ENCODE data around the gene PXMP2.
A peak's percentile ranks its signal among the peaks of the same experiment; 100 is the strongest.

Gene PXMP2

DNA sequence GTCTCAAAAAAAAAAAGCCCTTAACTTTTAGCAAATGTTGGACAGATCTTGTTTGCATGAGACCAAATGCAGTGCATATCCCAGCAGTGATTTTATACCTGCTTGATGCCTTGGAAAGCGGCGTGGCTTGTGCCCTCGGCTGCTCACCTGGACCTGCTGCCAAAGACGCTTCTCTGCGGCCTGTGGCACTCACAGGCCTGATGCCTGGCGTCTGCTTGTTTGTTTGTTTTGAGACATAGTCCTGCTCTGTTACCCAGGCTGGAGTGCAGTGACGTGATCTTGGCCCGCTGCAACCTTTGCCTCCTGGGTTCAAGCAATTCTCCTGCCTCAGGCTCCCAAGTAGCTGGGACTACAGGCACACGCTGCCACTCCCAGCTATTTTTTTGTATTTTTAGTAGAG is 28.5 kb downstream of the PXMP2 start:
- no peak for TF ChIP-seq ZFX (IDR thresholded peaks at IDR 0.05; ENCODE audit: borderline replicate concordance)
- TF ChIP-seq, protein P1, sequence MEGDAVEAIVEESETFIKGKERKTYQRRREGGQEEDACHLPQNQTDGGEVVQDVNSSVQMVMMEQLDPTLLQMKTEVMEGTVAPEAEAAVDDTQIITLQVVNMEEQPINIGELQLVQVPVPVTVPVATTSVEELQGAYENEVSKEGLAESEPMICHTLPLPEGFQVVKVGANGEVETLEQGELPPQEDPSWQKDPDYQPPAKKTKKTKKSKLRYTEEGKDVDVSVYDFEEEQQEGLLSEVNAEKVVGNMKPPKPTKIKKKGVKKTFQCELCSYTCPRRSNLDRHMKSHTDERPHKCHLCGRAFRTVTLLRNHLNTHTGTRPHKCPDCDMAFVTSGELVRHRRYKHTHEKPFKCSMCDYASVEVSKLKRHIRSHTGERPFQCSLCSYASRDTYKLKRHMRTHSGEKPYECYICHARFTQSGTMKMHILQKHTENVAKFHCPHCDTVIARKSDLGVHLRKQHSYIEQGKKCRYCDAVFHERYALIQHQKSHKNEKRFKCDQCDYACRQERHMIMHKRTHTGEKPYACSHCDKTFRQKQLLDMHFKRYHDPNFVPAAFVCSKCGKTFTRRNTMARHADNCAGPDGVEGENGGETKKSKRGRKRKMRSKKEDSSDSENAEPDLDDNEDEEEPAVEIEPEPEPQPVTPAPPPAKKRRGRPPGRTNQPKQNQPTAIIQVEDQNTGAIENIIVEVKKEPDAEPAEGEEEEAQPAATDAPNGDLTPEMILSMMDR (IDR thresholded peaks at IDR 0.05) = no peak
- H3K27ac ChIP-seq = peak overlapping the region; percentile 30; the same call in 1 of the 2 replicates

DNA sequence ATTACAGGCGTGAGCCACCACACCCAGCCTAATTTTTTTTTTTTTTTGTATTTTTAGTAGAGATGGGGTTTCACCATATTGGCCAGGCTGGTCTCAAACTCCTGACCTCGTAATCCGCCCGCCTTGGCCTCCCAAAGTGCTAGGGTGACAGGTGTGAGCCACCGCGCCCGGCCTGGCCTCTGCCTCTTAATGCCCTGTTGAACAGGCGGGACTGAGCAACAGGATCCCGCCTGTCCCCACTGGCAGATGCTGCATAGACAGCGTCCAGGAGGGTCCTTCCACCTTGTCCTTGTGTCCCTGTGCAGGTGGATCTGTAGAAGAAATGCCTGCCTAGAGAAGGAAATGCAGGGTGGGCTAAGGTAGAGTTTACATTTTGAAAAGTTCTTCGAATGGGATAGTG is 29.0 kb downstream of the PXMP2 start:
- peak overlapping the region; percentile 30; the same call in 1 of the 2 replicates for H3K27ac ChIP-seq
- TF ChIP-seq, protein P1 (IDR thresholded peaks at IDR 0.05) = no peak
- TF ChIP-seq ZFX (IDR thresholded peaks at IDR 0.05; ENCODE audit: borderline replicate concordance) = no peak

DNA sequence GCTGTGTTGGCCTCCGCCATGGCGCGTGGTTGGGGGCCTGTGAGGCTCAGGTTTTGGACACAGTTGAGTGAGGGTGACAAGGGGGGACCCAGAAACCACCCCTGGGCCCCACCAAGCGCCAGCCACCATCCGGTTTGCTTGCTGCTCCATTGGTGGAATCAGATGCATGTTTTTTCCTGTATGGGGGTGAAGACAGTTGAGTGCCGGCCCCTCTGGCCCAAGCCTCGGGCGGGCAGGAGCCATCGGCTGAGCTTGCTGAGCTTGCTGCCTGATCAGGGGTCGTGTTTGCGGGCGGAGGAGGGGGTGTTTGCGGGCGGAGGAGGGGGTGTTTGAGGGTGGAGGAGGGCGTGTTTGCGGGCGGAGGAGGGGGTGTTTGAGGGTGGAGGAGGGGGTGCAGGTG is 29.6 kb downstream of the PXMP2 start:
- H3K27ac ChIP-seq = peak overlapping the region; percentile 30; the same call in 1 of the 2 replicates
- TF ChIP-seq ZFX (IDR thresholded peaks at IDR 0.05; ENCODE audit: borderline replicate concordance) = no peak
- TF ChIP-seq, protein P1 (IDR thresholded peaks at IDR 0.05) = no peak

DNA sequence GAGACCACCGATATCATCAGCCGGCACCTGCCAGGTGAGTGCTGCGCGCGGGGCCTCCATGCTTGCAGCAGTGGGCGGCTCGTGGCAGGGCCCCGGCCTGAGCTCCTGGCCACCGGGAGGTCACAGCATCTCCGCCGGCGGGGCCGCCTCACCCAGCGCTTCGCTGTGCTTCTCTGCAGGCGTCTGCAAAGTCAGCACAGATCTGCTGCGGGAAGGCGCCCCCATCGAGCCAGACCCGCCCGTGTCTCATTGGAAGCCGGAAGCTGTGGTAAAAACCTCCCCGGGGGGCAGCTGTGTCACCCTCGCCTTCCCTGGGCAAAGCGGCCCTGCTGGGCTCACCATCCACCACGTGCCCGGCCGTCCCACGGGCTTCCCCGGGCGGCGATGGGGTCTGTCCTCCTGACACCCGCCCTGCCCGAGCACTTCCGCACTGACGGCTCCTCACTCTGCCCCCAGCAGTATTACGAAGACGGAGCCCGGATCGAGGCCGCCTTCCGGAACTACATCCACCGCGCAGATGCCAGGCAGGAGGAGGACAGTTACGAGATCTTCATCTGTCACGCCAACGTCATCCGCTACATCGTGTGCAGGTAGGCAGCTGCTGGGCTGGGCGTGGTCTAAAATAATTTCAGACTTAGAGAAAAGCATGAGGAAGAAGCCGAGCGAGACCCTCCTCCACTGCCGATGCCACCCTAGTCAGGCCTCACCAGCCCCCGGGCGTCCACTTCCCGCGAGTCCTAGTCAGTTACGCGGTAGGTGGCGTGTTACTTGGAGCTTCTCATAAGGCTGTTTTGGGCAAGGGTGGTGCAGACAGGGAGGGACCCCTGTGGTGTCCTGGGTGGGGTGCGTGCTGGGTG is 30.4 kb downstream of the PXMP2 start:
- TF ChIP-seq, protein P1 (IDR thresholded peaks at IDR 0.05) = no peak
- no peak for TF ChIP-seq ZFX (IDR thresholded peaks at IDR 0.05; ENCODE audit: borderline replicate concordance)
- no peak overlapping the region for H3K27ac ChIP-seq

DNA sequence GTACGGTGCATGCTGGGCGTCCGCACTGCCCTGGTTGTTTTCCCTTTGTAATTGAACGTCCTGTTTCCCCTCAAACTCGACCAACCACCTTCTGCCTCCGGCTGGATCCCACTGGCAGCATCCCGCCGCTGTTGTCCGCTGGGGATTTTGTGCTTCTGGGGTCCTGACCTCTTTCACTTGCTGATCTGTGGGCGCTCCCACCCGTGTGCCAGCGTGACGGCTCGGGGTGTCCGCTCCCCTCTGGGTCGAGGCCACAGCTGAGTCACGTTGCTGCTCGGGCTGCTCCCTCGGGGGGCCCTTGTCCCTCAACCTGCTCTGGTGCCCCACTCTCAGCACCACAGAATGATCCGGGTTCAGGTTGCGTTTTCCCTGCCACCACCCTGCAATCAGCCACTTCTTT is 31.3 kb downstream of the PXMP2 start:
- TF ChIP-seq, protein P1 (IDR thresholded peaks at IDR 0.05) = no peak
- TF ChIP-seq ZFX (IDR thresholded peaks at IDR 0.05; ENCODE audit: borderline replicate concordance) = no peak
- H3K27ac ChIP-seq = peak overlapping the region; percentile 34; the same call in 1 of the 2 replicates

DNA sequence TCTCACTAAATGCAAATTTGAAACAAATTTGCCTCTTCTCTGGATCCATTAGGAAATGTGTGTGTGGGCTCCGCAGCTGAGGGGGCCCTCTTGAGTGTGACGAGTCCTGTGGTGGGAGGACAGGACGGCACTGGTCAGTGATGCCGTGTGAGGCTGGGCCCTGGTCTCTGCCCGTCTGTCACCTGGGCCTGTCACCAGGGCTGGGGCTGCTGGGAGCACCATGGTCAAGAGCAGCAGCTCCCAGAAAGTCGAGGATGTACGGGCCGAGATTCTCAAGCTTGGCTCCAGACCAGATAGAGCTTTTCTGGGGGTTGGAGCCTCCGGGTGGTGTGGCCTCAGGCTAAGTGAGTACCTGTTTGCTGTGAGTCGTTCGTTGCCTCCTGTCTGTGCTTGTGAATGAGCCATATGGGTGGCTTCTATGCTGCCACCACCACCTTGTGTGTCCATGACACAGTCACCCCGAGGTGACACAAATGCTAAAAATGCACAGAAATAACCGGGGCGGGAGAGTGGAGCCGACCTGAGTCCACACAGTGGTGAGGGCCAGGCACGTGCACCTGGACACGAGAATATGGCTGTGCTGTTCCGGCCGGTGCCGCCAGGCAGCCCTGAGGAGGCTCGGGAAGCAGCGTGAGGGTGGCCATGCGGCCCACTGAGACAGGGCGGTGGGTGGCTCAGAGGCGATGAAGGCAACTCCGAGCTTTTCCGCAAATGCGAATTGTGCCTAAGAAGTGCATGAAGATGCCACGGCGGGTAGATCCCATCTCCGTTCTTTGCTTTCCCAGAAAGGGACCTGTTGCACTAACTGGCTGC is 32.0 kb downstream of the PXMP2 start:
- peak overlapping the region; percentile 34; the same call in 1 of the 2 replicates for H3K27ac ChIP-seq
- TF ChIP-seq, protein P1 (IDR thresholded peaks at IDR 0.05) = no peak
- no peak for TF ChIP-seq ZFX (IDR thresholded peaks at IDR 0.05; ENCODE audit: borderline replicate concordance)
